Measurements from ENCODE around the gene HDGFL2. TPM values are rescaled to one million over a fixed set of nuclear protein-coding genes. Genes with fewer than 3 reads are reported as not detected.

Gene HDGFL2
- total RNA-seq, 1 donor from 2014 or later, result 68.8 TPM

DNA sequence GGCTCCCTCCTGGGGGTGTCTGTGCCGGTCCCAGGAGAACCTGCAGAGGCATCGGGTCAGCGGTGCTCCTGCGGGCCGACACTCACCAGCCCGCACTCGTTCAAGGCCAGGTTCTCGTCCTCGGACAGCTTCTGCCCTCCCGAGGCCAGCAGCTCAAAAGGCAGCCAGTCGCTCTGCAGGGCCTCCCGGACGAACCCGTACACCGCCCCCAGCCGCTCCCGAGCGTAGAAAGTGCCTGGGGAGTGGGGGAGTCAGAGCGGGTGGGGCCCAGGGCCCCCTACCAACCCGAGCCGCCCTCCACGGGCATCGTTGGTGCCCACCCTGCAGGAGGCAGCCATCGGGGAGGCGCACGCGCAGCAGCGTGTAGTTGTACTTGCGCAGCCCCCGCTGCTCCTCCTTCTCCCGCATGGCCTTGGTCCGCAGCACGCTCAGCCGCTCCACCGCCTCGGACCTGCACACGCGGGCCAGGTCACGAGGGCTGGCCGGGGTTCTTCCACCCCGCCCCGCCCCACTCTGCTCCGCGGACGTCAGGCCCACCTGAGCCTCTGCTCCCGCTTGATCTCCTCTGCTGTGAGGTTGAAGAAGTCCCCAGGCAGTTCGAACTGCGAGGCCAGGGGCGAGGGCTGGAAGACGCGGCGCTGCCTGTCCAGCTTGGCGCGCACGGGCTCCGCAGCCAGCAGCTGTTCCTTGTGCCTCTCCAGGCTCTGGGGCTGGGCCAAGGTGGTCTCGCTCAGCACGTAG, 26.0 kb upstream of the HDGFL2 start:
- H3K36me3 Mint-ChIP-seq (ENCODE audit: unreplicated experiment), result peaks cover 21% of the 10 kb centered on the region
- H3K4me1 Mint-ChIP-seq (ENCODE audit: unreplicated experiment), result no peaks in the 10 kb centered on the region
- no peak for DNase-seq (ENCODE audit: extremely low spot score, unreplicated experiment)
- H3K27me3 Mint-ChIP-seq (ENCODE audit: unreplicated experiment), result no peaks in the 10 kb centered on the region
- H3K9me3 Mint-ChIP-seq (ENCODE audit: unreplicated experiment), result no peaks in the 10 kb centered on the region
- TF ChIP-seq CTCF (IDR thresholded peaks at IDR 0.05), result no peak
- H3K4me3 Mint-ChIP-seq (ENCODE audit: unreplicated experiment), result no peak overlapping the region
- no peak overlapping the region for H3K27ac Mint-ChIP-seq (ENCODE audit: unreplicated experiment)

DNA sequence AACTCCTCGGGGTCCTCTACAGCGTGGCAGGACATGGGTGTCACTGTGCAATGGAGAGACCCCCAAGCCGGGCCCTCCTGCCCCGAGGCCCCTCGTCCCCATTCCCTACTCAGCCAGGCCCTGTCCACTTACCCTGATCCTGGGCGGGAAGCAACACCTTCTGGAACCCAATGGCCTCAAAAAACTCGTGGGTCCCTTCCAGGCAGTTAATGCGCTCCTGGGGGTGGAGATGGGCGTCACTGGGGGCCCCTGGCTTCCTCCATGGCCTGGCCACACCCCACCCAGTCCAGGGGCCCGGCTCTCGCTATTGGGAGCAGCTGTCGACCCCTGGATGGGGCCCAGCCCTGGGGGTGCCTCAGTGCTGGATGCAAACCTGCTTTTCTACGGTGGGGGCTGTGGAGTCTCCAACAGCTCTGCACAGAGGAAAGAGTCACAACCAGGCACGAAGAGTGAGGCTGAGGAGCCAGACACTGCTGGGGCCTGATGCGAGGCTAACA, 25.3 kb upstream of the HDGFL2 start:
- no peak overlapping the region for H3K27ac Mint-ChIP-seq (ENCODE audit: unreplicated experiment)
- TF ChIP-seq CTCF (IDR thresholded peaks at IDR 0.05), result no peak
- peaks cover 21% of the 10 kb centered on the region for H3K36me3 Mint-ChIP-seq (ENCODE audit: unreplicated experiment)
- no peaks in the 10 kb centered on the region for H3K4me1 Mint-ChIP-seq (ENCODE audit: unreplicated experiment)
- DNase-seq (ENCODE audit: extremely low spot score, unreplicated experiment), result no peak
- no peaks in the 10 kb centered on the region for H3K27me3 Mint-ChIP-seq (ENCODE audit: unreplicated experiment)
- H3K4me3 Mint-ChIP-seq (ENCODE audit: unreplicated experiment), result no peak overlapping the region
- no peaks in the 10 kb centered on the region for H3K9me3 Mint-ChIP-seq (ENCODE audit: unreplicated experiment)

DNA sequence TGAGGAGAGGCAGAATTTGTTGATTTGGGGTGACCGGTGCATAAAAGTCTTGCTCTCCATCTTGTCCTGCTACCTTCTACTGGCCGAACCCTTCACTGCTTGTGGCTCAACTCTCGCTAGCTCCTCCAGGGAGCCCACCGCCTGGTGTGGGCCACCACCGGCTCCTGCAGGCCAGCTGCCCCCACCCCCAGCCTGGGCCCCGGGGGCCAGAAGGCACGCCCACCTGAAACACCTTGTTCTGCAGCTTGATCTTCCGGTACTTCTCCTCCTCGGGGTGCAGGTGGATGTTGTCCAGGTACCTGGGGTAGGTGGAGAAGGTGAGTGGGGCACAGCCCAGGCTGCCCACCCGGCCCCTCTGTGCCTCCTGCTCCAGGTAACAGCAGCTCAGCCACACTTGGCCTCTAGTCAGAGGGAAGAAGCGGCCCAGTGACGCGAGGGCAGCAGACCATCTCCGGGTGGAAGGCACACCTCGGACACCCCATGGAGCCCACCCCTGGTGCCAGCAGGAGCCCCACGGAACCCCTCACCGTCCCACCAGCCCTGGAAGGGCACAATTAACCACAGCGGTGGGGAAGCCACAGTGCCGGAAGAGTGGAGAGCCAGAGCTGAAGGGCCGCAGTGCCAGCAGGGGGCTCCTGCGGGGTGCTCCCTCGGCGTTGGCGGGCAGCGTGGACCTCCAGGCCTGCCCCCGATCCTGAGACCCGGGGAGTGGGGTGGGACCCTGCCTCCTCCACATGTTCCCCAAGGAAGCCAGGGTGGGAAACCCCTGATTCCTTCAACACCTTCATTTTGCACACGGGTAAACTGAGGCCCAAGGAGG, 24.6 kb upstream of the HDGFL2 start:
- Mint-ChIP-seq H3K4me1 (ENCODE audit: unreplicated experiment) (no peaks in the 10 kb centered on the region), H3K27ac (ENCODE audit: unreplicated experiment) (no peak overlapping the region), H3K36me3 (ENCODE audit: unreplicated experiment) (peaks cover 21% of the 10 kb centered on the region), H3K27me3 (ENCODE audit: unreplicated experiment) (no peaks in the 10 kb centered on the region), H3K4me3 (ENCODE audit: unreplicated experiment) (no peak overlapping the region), H3K9me3 (ENCODE audit: unreplicated experiment) (no peaks in the 10 kb centered on the region)
- no peak for TF ChIP-seq CTCF (IDR thresholded peaks at IDR 0.05)
- DNase-seq (ENCODE audit: extremely low spot score, unreplicated experiment), result no peak

GRCh38 chr19:4448147-4448985, 23.7 kb upstream of the HDGFL2 start:
- H3K4me3 Mint-ChIP-seq (ENCODE audit: unreplicated experiment), result no peak overlapping the region
- TF ChIP-seq CTCF (IDR thresholded peaks at IDR 0.05), result no peak
- no peak overlapping the region for H3K27ac Mint-ChIP-seq (ENCODE audit: unreplicated experiment)
- H3K9me3 Mint-ChIP-seq (ENCODE audit: unreplicated experiment), result no peaks in the 10 kb centered on the region
- H3K4me1 Mint-ChIP-seq (ENCODE audit: unreplicated experiment), result no peaks in the 10 kb centered on the region
- H3K27me3 Mint-ChIP-seq (ENCODE audit: unreplicated experiment), result no peaks in the 10 kb centered on the region
- H3K36me3 Mint-ChIP-seq (ENCODE audit: unreplicated experiment), result peaks cover 21% of the 10 kb centered on the region
- DNase-seq (ENCODE audit: extremely low spot score, unreplicated experiment), result no peak

Measured in osteocyte (in vitro differentiated cells).